HG03342 (cell line): Measurements from ENCODE around the gene S100A13.
"Not testable (repeated sequence)": the region's sequence is repeated elsewhere in the genome, so short reads cannot be mapped to it uniquely, and the experiment has no call there.

ENCODE experiments used
- ATAC-seq: cut with Tn5 transposase; IDR thresholded peaks from one replicate; pipeline ENCODE4 v1.9.1; 2021; ENCODE audit warnings: mild to moderate bottlenecking, moderate library complexity; ENCODE audit not compliant: unreplicated experiment

Gene S100A13

GRCh38 chr1:153626904-153627714 is at the start of gene S100A13:
TSS of gene S100A13 (minus strand) at chr1:153627505. CDS start at chr1:153626472, 1,033 bp downstream.
- ATAC-seq, result no peak

- ATAC-seq, result no peak
Observed at GRCh38 chr1:153673511-153673910, 46.2 kb upstream of the S100A13 start.

- peak; percentile 15 for ATAC-seq
Observed at GRCh38 chr1:153671628-153672353, 44.5 kb upstream of the S100A13 start.

- ATAC-seq, result peak; percentile 87
Observed at GRCh38 chr1:153670859-153671627, 43.7 kb upstream of the S100A13 start, which contains the start of gene ILF2. TSS of gene ILF2 (minus strand) at chr1:153670993. CDS start at chr1:153670922, 71 bp downstream.

- ATAC-seq, result peak; percentile 6
Observed at GRCh38 chr1:153670257-153670858, 43.1 kb upstream of the S100A13 start.

GRCh38 chr1:153669606-153670005 is 42.3 kb upstream of the S100A13 start:
- no peak for ATAC-seq

GRCh38 chr1:153668672-153669071 is 41.4 kb upstream of the S100A13 start:
- ATAC-seq, result not testable (repeated sequence)

GRCh38 chr1:153667439-153667838 is 40.1 kb upstream of the S100A13 start:
- ATAC-seq, result no peak

GRCh38 chr1:153663211-153663610 is 35.9 kb upstream of the S100A13 start:
- no peak for ATAC-seq

GRCh38 chr1:153662269-153662668 is 35.0 kb upstream of the S100A13 start:
- ATAC-seq, result no peak

GRCh38 chr1:153661111-153661708 is 33.9 kb upstream of the S100A13 start:
- no peak for ATAC-seq

- ATAC-seq, result no peak
Observed at GRCh38 chr1:153659656-153660055, 32.4 kb upstream of the S100A13 start.

GRCh38 chr1:153659175-153659534 is 31.9 kb upstream of the S100A13 start:
- no peak for ATAC-seq

- peak; percentile 77 for ATAC-seq
Observed at GRCh38 chr1:153658400-153659174, 31.3 kb upstream of the S100A13 start, which contains the start of gene SNAPIN. TSS of gene SNAPIN (plus strand) at chr1:153658703. CDS start at chr1:153658744, 41 bp downstream.

GRCh38 chr1:153655333-153655732 is 28.0 kb upstream of the S100A13 start:
- ATAC-seq, result no peak

GRCh38 chr1:153652805-153653500 is 25.6 kb upstream of the S100A13 start:
- no peak for ATAC-seq

GRCh38 chr1:153651771-153652170 is 24.5 kb upstream of the S100A13 start:
- ATAC-seq, result no peak

- no peak for ATAC-seq
Observed at GRCh38 chr1:153649863-153650235, 22.5 kb upstream of the S100A13 start.
